HCEC 1CT (cell line): Measurements from ENCODE around the gene FOXRED2.

Experiments
- DNase-seq: peaks from one replicate; pipeline ENCODE4 v3.0.0-alpha.2; 2017

The FOXRED2 gene

DNA sequence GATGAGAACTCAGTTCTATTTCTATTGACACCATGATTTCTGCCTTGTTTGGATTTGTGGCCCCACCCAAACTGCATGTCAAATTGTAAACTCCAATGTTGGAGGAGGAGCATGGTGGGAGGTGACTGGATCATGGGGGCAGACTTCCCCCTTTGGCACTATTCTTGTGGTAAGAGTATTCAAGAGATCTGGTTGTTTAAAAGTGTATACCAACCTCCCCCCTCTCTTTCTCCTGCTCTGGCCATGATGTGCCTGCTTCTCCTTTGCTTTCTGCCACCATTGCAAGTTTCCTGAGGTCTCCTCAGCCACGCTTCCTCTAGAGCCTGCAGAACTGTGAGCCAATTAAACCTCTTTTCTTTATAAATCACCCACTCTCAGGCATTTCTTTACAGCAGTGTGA is 7.9 kb upstream of the FOXRED2 start:
- no peak for DNase-seq

DNA sequence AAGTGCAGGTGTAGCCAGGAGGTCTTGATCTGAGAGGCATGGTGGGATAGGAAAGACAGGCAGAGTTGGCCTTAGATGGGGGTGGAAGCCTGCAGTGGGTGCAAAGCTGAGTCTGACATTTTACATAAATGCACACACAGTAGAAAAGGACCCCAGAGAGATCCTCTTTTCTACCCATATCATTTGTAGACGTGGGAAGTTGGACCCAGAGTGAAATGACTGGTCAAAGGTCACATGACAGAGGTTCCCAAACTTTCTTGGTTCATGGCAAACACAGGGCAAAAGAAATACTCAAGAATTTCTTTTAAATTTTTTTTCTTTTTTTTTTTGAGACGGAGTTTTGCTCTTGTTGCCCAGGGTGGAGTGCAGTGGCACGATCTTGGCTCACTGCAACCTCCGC is 6.2 kb upstream of the FOXRED2 start:
- DNase-seq: no peak

DNA sequence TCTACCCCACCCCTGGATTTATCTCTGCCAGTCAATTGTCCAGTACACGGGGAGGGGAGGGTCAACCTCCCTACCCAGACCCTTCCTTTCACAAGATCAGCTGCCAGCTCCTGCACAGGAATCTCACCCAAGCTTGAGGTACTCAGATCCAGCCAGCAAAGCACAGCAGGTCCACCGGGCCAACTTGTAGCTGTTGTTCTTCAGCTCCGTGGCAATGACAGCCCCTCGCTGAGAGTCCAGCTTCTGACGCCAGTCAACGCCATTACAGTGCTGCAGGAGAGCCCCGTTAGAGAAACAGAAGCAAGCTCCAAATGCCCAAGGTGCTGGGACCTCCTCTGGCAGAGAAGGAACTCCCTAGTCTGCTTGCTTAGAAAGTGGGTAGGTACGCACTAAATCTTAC is 5.5 kb upstream of the FOXRED2 start:
- DNase-seq: no peak

DNA sequence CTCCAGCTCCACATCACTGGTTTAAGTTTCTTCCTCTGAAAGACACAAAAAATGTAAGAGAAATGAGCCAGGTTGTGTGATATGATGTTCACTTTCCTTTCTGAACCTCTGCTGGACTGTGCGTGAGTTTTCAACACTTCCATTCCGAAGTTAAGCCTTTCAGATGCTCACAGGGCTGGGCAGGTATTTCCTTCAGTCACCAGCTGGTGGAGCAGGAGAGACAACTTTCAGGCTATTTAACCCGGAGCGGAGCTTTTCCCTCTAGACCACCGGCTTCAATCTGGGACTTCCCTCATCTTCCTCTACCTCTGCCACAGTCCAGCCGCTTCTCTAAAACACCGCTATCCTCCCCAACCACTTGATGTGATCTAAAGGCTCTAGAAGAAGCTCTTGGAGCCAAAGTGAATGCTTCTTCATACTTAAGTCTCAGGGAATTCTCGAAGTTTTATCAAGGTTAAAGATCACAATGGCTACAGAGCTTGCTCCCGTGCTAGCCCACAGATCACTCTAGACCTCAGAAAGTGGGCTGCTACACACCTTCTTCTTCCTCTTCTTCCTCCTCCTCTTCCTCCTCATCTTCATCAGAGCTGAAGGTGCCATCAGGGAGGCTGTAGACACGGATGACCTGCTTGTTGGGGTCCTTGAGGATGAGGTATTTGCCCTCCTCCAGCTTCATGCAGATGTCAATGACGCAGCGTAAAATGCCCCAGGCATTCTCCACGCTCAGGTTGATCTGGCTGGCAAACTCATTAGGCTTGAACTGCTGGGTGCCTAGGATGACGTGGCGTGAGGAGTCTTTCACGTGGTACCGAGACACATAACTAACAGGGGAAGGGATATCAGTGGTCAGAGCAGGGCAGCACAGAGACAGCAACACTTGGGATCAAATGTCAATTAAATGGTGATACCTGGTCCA is 4.4 kb upstream of the FOXRED2 start:
- peak; percentile 38 for DNase-seq

DNA sequence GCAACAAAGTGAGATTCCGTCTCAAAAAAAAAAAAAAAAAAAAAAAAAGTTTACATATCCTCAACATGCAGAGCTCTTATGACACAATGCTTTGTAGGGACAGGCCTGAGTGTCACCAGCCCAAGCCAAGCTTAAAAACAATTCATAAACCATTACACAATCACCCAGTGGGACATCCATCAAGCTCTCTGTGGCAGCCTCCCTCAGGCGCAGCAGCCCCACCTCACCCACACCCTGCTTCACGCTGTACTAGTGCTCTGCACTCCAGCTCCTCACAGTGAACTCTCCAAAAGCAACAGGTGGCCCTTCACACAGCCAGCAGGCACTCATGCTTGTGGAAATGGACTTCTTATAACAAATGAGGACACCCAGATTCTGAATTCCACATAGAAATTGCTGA is 3.5 kb upstream of the FOXRED2 start:
- no peak for DNase-seq

DNA sequence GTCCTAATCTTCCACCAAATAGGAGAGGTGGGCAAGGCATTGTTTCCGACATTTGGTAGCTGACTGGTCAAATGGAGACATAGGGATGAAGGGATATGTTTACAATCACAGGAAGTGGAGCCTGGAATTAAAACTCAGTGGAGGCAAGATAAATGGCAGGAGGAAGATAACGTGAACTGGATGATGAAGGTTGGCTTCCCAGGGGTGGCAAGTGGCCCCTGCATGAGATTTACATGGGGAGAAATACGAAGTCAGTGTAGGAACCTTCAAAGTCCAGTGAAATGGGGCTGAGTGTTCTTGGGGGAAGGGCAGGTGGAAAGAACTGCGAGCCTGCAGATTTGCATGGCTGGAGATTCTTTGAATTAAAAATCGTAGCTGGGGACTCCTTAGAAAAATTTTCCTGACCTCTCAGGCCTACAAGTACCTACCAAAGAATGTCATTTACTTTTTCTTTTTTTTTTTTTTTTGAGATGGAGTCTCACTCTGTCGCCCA is 724 bp upstream of the FOXRED2 start:
- no peak for DNase-seq

DNA sequence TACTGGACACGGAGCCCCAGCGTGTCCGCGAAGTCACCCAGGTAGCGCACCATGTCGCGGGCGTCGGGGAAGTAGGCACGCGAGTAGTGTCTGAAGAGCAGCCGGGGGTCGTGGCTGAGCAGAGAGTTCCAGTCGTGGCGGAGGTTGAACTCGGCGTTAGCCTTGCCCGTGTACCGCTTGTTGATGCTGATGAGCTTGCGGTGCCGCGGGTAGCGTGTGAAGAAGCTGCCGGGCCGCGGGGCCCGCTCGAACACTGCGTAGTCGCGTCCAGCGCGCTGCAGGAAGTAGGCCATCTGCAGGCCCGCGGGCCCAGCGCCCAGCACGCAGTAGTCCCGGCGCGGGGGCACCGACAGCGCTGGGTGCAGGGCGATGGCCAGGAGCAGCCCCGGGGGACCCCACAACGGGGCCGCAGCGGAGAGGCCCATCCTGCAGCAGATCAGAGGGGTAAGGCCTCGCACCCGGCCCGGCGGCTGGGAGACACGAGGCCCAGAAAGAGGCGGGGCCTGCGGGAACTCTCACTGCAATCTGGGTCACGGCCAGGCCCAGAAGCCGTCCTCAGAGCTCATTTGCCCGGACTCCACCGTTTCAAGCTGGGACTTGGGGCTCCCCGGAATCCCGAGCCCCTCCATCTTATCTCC is 723 bp downstream of the FOXRED2 start:
- DNase-seq: no peak

DNA sequence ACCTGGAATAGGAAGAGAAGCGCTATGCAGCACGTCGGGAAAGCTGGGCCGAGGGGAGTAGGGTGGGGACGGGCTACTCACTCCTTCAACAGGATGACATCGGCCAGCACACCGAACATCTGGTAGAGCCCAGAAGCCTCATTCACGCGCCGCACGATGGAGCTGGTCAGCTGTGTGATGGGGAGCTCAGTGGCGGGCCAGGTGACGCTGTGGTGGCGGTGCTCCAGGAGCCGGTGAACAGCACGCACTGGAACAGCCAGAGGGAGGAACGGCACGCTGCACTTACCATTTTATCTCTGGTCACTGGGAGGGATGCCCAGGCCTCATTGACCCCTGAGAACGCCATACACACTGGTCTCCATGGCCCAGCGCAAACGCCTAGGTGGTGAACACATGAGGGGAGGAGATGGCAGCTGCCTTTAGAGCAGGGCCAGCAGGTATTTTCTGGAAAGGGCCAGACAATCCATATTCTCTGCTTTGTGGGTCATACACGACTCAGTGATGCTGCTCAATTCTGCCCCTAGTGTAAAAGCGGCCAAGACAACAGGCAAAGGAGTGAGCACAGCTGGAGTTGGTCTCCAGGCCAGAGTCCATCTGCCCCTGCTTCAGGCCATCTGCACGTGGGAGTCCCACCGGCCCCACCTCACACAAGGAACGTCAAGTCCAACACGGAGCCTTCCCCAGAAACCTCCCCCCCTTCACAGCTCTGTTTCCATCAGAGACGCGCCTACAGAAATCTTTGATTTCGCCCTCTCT is 8.8 kb downstream of the FOXRED2 start:
- peak; percentile 21 for DNase-seq

DNA sequence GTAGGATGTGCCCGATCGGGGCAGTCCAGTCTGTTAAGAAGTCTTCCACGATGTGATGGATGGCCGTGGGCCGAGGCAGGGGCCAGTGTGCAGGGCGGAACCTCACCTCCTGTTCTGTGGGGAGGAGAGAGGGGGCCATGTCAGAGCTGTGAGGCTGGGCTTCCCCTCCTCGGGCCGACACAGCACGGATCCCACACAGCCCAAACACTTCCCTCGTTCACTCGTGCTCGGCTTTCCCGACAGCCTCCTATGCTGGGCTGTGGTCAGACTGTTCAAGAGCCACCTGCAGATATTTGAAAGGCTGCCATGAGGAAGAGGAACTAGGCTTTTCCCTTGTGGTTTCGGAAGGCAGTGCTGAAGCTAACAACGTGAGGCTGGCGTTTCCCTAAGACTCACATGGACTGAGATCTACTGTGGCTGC is 13.1 kb downstream of the FOXRED2 start:
- DNase-seq: no peak

DNA sequence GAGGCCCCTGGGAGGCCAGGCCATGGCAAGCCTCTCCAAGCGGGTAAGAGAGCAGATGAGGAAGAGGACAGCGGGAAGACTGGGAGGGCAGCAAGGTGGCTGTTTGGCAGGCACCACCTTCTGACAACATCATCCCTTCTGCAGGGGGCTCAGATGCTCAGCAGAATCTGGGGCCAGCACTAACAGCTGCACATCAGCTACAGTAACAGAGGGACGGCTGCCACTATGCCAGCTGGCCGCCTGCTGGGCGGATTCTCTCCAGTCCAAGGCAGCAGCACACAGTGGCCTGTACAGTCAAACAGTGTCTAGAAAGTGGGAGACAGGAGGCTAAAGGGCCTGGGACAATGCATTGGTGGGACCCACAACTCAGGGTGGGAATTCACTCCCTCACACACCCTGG is 14.7 kb downstream of the FOXRED2 start:
- DNase-seq: no peak

DNA sequence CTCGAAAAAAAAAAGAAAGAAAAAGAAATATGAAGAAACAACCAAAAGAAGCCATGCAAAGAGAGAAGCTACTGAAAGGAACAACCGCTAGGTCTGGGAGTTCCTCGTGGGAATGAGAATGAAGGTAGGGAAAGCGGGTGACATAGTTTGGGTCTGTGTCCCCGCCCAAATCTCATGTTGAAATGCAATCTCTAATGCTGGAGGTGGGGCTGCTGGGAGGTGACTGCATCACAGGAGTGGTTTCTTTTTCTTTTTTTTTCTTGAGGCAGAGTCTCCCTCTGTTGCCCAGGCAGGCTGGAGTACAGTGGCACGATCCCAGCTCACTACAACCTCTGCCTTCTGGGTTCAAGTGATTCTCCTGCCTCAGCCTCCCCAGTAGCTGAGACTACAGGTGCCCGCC is 15.7 kb downstream of the FOXRED2 start:
- no peak for DNase-seq

DNA sequence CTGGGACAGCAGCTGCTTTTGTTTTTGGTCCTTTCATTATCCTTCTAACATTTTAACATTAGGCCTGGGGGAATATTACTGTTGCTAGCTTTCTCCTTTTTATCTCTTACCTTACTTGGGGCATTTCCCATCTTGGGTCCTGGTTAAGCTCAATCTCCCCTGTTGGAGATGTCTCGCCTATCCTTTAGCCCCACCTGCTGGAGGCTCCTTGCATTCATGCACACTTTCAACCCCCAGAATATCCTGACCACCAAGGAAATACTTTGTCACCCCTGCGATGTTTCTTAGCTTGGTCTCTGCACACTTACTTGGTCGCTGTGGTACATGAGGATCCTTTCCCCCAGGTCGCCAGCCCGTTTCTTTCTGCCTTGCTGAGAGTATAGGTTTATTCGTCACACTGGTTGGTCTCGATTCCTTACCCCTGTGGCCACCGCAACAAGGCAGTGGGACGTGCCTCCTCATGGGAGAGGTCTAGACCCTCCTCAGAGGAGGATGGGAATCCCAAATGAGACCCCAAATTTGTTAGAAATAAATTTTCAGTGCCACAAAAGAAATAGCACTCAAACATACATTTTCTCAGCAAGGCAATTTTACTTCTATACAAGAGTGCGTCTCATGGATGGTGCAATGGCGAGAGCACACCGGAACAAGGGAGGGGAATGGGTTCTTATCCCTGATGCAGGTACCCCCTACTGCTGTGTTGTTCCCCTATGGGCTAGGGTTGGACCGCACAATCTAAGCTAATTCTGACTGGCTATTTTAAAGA is 20.0 kb downstream of the FOXRED2 start:
- DNase-seq: peak; percentile 39

DNA sequence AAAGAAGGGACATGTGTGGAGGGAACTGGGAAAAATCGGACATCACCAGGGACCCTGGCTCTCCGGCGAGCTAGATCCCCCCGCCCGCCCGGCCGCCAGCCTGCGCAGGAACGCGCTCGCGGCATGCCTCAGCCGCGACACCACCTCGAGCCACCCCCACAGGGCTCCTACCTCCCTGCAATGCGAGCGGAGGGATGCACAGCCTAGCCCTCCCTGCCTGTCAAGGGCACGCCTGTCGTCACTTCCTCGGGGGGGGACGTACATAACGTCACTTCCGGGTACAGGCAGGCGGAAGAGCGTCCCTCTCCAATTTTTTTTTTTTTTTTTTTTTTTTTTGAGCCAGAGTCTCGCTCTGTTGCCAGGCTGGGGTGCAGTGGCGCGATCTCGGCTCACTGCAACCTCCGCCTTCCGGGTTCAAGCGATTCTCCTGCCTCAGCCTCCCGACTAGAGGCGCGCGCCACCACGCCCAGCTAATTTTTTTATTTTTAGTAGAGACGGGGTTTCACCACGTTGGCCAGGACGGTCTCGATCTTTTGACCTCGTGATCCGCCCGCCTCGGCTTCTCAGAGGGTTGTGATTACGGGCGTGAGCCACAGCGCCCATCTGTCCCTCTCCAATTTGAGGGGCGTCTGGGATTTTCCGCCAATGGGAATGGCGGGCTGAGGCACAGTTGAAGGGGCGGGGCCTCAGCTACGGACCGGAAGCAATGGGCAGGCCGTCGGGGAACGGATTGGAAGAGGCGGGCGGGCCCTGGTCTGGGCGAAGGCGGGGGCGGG is 25.3 kb downstream of the FOXRED2 start, which contains the start of gene TXN2:
TSS of gene TXN2 (minus strand) at position 248 of the 776 bp plus-strand sequence. CDS start 803 bp downstream, outside the sequence.
- peak; percentile 96 for DNase-seq

DNA sequence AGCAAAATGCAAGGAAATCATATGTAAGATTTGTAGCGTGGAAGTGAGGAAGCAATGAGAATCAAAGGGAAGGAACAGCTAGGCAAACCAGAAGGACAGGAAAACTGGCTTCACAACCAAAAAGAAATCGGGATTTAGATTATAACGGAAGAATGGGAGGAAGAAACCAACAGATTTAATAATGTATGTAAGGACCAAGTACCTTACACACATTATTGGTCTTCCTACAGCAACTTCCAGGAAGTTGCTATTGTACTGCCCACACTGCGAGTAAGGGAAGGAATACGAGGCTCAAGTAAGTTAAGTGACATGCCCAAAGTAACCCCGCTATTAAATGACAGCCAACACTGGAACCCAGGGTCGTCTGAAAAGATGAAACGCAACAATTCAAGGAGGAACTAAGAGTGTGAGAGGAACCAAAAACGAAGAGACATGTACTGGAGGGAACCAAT is 25.9 kb downstream of the FOXRED2 start:
- no peak for DNase-seq

DNA sequence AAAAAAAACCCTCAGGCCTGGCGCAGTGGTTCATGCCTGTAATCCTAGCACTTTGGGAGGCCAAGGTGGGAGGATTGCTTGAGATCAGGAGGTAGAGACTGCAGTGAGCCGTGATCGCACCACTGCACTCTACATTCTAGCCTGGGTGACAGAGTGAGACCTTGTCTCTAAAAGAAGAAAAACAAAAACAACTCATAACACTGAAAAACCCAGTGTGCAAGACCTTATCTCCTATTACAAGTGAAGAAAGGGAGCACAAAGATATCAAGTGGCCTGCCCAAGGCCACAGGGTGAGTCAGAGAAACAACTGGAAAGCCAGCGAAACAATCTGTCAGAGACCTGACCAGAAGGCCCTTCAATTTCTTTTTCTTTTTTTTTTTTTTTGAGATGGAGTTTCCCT is 27.9 kb downstream of the FOXRED2 start:
- DNase-seq: no peak

DNA sequence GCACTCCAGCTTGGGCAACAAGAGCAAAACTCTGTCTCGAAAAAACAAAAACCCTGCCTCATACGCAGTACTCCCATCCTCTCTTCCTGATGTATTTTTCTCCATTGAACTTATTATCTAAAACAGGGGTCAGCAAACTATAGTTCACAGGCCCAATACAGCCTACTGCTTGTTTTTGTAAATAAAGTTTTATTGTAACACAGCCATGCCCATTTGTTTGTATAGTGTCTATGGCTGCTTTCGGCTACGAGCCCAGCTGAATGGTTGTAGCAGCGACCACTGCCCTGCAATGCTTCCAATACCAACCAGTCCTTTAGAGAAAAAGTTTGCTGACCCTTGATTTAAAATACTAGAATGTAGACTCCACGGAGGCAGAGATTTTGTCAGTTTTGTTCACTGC is 31.5 kb downstream of the FOXRED2 start:
- no peak for DNase-seq

DNA sequence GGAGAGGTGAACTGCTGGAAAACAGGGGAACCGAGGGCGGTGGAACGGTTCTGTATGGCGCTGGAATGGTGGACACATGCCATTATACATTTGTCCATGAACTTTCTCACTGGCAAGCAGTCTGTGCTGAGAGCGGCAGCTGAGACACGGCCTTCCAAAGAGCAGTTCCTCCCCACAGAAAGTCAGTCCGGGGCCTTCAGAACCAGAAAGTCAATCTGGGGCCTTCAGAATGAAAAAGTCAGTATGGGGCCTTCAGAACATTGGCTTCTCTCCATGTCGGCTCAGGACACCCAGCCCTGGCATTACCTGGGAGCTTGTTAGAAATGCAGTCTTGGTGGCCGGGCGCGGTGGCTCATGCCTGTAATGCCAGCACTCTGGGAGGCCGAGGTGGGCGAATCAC is 34.2 kb downstream of the FOXRED2 start:
- no peak for DNase-seq

DNA sequence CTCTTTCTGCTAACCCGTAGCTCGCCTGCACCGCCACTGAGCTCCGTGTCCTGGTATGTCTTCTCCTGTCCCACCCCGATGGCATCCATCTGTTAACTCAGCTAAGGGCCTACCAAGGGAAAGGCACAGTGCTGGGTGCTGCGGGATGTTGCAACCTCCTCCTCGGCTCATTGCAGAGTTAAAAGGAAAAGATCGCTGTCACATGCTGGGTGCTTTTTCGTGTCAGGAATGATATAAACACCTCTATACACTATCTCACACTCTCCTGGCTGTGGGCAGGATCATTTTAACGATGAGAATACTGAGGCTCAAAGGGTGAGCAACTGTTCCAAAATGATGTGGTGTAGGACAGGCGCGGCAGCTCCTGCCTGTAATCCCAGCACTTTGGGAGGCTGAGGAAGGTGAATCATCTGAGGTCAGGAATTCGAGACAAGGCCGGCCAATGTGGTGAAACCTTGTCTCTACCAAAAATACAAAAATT is 35.5 kb downstream of the FOXRED2 start:
- DNase-seq: peak; percentile 92

DNA sequence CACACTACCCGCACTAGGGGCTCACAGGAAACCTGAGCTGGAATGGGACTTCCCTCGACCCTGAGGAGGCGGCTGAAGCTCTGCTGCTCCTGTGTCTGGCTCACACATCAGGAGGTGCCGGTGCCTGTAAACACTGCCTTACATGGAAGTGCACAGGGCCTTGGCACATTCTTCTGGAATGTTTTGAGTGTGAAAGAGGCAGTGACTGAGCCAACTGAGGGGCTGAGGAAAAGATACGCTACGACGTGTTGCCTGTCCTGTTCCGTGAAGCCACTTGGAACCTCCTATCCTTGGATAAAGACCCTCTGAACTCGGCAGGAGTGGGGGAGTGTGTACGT is 35.9 kb downstream of the FOXRED2 start:
- peak; percentile 68 for DNase-seq

DNA sequence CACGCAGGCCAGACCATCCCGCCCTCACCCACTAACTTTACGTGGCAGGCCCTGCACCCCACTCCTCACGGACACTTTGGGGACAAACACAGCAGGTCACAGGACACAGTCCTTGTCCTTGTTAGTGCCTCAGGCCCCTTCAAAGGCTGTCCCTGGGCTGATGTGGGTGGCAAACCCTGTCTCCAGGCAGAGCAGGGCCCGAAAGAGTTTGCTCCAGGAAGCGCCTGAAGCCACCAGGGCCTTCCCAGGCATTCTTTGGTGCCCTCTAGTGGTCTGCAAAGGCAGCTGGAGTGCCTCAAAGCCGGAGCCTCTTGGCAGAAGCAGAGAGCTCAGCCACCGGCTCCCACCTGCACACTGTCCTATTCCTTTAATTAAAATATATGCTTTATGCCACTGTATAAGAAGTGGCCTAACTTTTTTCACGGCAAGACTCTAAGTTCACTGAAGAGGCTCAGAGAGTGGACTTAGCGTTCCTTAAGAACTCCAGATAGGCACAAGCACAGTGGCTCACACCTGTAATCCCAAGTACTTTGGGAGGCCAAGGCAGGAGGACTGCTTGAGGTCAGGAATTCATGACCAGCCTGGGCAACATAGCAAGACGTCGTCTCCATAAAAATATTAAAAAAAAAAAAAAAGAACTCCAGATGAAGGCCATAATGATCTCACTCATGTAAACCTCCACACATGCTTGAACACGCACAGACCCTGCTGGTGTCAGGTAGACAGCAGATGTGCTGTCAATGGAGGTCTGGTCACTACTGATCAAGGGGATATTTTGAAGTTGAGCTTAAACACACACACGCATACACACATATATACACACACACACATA is 36.5 kb downstream of the FOXRED2 start:
- peak; percentile 86 for DNase-seq
